ENCODE measurements around the gene SRSF7. TPM values are rescaled to one million over a fixed set of nuclear protein-coding genes. Genes with fewer than 3 reads are reported as not detected.

The SRSF7 gene
- polyA plus RNA-seq, 1 experiment, result 238 TPM

DNA sequence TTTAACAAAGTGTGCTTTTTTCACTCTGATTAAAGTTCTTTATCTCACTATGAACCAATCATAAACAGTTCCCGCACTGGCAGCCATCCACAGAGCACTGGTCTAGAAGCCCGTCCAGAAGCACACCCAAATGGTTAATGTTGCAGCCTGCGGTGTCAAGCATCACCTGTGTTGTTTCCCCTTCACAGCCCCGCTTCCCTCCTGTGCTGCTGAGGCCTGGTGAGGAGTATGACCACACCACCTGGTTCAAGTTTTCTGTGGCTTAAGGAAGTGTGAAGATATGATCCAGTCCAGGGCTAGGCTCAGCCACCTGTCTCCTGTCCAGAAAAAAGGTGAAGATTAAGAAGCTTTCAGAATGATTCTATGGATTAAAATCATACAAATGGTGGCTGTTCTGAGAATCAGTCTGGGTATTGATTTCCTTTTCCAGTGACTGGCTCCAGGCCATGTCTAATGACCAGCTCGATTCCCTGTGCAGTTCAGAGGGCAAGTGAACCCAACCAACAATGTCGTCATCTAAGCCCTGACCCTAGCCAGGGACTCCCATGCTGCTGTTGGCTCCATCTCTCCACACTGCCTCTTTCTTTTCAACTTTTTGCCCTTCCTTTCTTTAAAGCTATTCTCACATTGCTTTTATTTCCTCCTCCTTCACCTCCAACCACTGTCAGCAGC is 17.7 kb downstream of the SRSF7 start:
- DNase-seq (ENCODE audit: low read depth, low spot score), result no peak
- POLR2A ChIA-PET, result interaction anchor here (2.7 kb wide), 1 partner anchor 18 kb away, joined by 13 read pairs; the partner anchor contains the start of gene SRSF7
- TF ChIP-seq, protein P1, sequence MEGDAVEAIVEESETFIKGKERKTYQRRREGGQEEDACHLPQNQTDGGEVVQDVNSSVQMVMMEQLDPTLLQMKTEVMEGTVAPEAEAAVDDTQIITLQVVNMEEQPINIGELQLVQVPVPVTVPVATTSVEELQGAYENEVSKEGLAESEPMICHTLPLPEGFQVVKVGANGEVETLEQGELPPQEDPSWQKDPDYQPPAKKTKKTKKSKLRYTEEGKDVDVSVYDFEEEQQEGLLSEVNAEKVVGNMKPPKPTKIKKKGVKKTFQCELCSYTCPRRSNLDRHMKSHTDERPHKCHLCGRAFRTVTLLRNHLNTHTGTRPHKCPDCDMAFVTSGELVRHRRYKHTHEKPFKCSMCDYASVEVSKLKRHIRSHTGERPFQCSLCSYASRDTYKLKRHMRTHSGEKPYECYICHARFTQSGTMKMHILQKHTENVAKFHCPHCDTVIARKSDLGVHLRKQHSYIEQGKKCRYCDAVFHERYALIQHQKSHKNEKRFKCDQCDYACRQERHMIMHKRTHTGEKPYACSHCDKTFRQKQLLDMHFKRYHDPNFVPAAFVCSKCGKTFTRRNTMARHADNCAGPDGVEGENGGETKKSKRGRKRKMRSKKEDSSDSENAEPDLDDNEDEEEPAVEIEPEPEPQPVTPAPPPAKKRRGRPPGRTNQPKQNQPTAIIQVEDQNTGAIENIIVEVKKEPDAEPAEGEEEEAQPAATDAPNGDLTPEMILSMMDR (IDR thresholded peaks at IDR 0.05; ENCODE audit: low read depth, low read length), result no peak

DNA sequence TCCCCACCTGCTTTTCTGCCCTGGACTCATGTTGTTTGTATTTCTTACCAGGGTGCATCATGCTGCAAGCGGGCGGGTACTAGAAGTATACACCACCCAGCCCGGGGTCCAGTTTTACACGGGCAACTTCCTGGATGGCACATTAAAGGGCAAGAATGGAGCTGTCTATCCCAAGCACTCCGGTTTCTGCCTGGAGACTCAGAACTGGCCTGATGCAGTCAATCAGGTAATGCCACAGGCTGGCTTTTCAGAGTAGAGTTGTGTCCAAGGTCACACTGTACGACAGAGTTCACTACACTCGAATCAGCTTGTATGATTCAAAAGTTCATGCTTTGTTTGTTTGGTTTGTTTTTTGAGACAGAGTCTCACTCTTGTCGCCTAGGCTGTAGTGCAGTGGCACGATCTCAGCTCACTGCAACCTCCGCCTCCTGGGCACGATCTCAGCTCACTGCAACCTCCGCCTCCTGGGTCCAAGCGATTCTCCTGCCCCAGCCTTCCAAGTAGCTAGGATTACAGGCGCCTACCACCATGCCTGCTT is 19.4 kb downstream of the SRSF7 start:
- TF ChIP-seq, protein P1 (IDR thresholded peaks at IDR 0.05; ENCODE audit: low read depth, low read length), result no peak
- Histone ChIP-seq H3K27ac (ENCODE audit: low read depth, low read length) (no peak overlapping the region), H3K4me3 (ENCODE audit: low read depth, low read length) (no peak overlapping the region), H3K9me3 (ENCODE audit: control insufficient read depth, insufficient read depth, low read length) (no peaks in the 10 kb centered on the region), H3K27me3 (ENCODE audit: control insufficient read depth, insufficient read depth, low read length) (no peaks in the 10 kb centered on the region)
- CTCF ChIA-PET, result interaction anchor here (0.6 to 2.3 kb wide), 3 partner anchors 150 to 457 kb away, joined by 3 to 12 read pairs (median 3); no protein-coding TSS in a partner anchor
- POLR2A ChIA-PET, result interaction anchor here (2.7 kb wide), 1 partner anchor 20 kb away, joined by 13 read pairs; the partner anchor contains the start of gene SRSF7
- no peak for DNase-seq (ENCODE audit: low read depth, low spot score)

More for the DNA sequence above, 17.7 kb downstream of the SRSF7 start:
- H3K27ac ChIP-seq (ENCODE audit: low read depth, low read length), result no peak overlapping the region
- H3K9me3 ChIP-seq (ENCODE audit: control insufficient read depth, insufficient read depth, low read length), result no peaks in the 10 kb centered on the region
- H3K4me3 ChIP-seq (ENCODE audit: low read depth, low read length), result no peak overlapping the region
- H3K27me3 ChIP-seq (ENCODE audit: control insufficient read depth, insufficient read depth, low read length), result no peaks in the 10 kb centered on the region
- CTCF ChIA-PET, result interaction anchor here (0.7 to 1.3 kb wide), 2 partner anchors 197 to 417 kb away, joined by 4 to 7 read pairs; no protein-coding TSS in a partner anchor

DNA sequence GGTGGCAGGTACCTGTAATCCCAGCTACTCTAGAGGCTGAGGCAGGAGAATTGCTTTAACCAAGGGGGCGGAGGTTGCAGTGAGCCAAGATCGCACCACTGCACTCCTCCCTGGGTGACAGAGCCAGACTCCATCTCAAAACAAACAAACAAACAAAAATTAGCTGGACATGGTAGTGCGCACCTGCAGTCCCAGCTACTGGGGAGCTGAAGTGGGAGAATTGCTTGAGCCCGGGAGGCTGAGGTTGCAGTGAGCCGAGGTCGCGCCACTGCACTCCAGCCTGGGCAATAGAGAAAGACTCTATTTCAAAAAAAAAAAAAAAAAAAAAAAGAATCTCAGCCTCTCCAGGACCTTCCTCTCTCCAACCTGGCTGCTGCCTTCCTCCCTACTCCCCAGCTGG is 20.1 kb downstream of the SRSF7 start:
- DNase-seq (ENCODE audit: low read depth, low spot score), result no peak
- Histone ChIP-seq H3K27me3 (ENCODE audit: control insufficient read depth, insufficient read depth, low read length) (no peaks in the 10 kb centered on the region), H3K9me3 (ENCODE audit: control insufficient read depth, insufficient read depth, low read length) (no peaks in the 10 kb centered on the region; the same call in 1 of the 2 replicates), H3K4me3 (ENCODE audit: low read depth, low read length) (no peak overlapping the region), H3K27ac (ENCODE audit: low read depth, low read length) (no peak overlapping the region)
- ChIA-PET CTCF (interaction anchor here (0.6 to 2.3 kb wide), 2 partner anchors 150 to 457 kb away, joined by 3 to 12 read pairs; no protein-coding TSS in a partner anchor), POLR2A (no interaction called here)
- TF ChIP-seq, protein P1 (IDR thresholded peaks at IDR 0.05; ENCODE audit: low read depth, low read length), result no peak

DNA sequence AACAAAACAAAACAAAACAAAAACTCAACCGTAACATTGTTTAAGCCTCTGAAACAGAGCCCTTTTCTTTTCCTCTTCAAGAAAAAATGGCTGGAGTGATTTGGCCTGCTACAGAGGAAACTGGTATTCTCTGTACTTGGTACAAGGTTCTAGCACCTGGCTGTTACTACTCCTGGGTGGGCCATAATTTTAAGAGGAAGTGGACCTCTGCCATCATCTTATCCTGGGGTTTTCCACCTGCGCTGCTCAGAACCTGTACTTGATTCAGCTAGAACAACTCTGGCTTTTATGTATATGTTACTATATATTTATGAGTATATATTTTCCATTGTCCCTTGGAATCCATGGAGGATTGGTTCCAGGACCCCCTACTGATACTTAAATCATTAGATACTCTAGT is 22.5 kb downstream of the SRSF7 start:
- Histone ChIP-seq H3K4me3 (ENCODE audit: low read depth, low read length) (no peak overlapping the region), H3K27me3 (ENCODE audit: control insufficient read depth, insufficient read depth, low read length) (no peaks in the 10 kb centered on the region), H3K9me3 (ENCODE audit: control insufficient read depth, insufficient read depth, low read length) (no peaks in the 10 kb centered on the region; the same call in 1 of the 2 replicates), H3K27ac (ENCODE audit: low read depth, low read length) (no peak overlapping the region)
- TF ChIP-seq, protein P1 (IDR thresholded peaks at IDR 0.05; ENCODE audit: low read depth, low read length), result no peak
- no peak for DNase-seq (ENCODE audit: low read depth, low spot score)
- POLR2A ChIA-PET, result no interaction called here
- CTCF ChIA-PET, result interaction anchor here (4.5 kb wide), 1 partner anchor 192 kb away, joined by 21 read pairs; no protein-coding TSS in a partner anchor

DNA sequence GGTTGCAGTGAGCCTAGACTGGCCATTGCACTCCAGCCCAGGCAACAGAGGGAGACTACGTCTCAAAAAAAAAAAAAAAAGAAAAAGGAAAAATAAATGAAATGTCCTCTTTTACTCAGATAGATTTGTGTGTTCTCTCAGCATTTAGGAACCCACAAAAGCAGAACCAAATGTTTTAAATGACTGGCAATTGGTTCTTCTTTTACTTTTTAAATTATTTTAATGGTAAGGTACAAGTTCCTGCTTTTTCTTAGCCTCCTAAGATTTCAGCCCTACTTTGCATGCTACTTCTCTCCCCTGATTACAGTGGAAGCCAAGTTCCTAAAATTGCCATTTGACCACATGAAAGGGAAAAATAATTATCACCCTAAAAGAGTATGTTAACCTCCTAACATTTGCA is 23.5 kb downstream of the SRSF7 start:
- no peaks in the 10 kb centered on the region for H3K27me3 ChIP-seq (ENCODE audit: control insufficient read depth, insufficient read depth, low read length)
- H3K9me3 ChIP-seq (ENCODE audit: control insufficient read depth, insufficient read depth, low read length), result no peaks in the 10 kb centered on the region; the same call in 1 of the 2 replicates
- TF ChIP-seq, protein P1 (IDR thresholded peaks at IDR 0.05; ENCODE audit: low read depth, low read length), result no peak
- DNase-seq (ENCODE audit: low read depth, low spot score), result no peak
- ChIA-PET POLR2A (interaction anchor here (0.7 kb wide), 2 partner anchors 146 to 148 kb away, joined by 4 to 6 read pairs; no protein-coding TSS in a partner anchor), CTCF (interaction anchor here (0.6 to 4.5 kb wide), 5 partner anchors 144 to 412 kb away, joined by 4 to 49 read pairs (median 20); no protein-coding TSS in a partner anchor)
- H3K4me3 ChIP-seq (ENCODE audit: low read depth, low read length), result no peak overlapping the region
- H3K27ac ChIP-seq (ENCODE audit: low read depth, low read length), result no peak overlapping the region
